K562 (cell line): ENCODE measurements around the gene CBFA2T2. TPM values are rescaled to one million over a fixed set of nuclear protein-coding genes. Genes with fewer than 3 reads are reported as not detected.

Experiments
- ATAC-seq: fragments of 200-7000 bp; cut with Tn5 transposase; 3 replicates; pipeline ENCODE4 v1.9.1; 2020; ENCODE audit warnings: moderate library complexity
- BruUV-seq: library from RNA; stranded (reverse); fragments of 400-500 nt; replicated peaks from 2 replicates; lab custom pipeline; 2021; lab: Mats Ljungman, UMichigan
- CTCF ChIA-PET: fragments of 300-600 bp; formaldehyde crosslinking; extraction: SDS; loops from one replicate; lab custom pipeline; 2021; ENCODE audit warnings: low intra/inter-chr PET ratio; lab: Yijun Ruan, JAX
- POLR2A ChIA-PET: fragments of 300-600, 350-650 bp; sonication (Branson Sonifier 250); formaldehyde crosslinking; extraction: SDS; loops from one replicate; lab custom pipeline; 2021; ENCODE audit warnings: antibody characterized with exemption, inconsistent platforms; lab: Yijun Ruan, JAX
- DNase-seq, 4 experiments: peaks; one replicate each; pipeline versions ENCODE4 v3.0.0 to v3.0.0-alpha.2; 2011 to 2018; ENCODE audit warnings: low spot score in 3 of 4, mixed read lengths in 3 of 4; ENCODE audit errors: extremely low read depth in 1 of 4
- FAIRE-seq: peaks from 2 replicates; lab custom pipeline; 2011; peaks lifted over from hg19 to GRCh38; lab: Jason Lieb, UNC
- H2AFZ ChIP-seq: 2 replicates; pipeline ENCODE4 v1.6.0; 2011; ENCODE audit warnings: low read depth, low read length, control low read depth, inconsistent platforms
- H3K27ac ChIP-seq: fragments of 200-600 bp; 3 replicates; pipeline ENCODE4 v1.8.0; 2011; ENCODE audit warnings: low read depth, mild to moderate bottlenecking, control low read depth, inconsistent platforms, low read length, moderate library complexity, mixed read lengths; ENCODE audit errors: extremely low read depth
- H3K27me3 ChIP-seq, 2 experiments: fragments of 300-600 bp in 1 of 2; 2 replicates in 1 of 2; 3 replicates in 1 of 2; pipeline versions ENCODE4 v1.6.0 to v1.8.0; 2011; ENCODE audit warnings: inconsistent platforms in 2 of 2, low read length in 2 of 2, mild to moderate bottlenecking in 1 of 2, mixed read lengths in 1 of 2, moderate library complexity in 1 of 2; ENCODE audit not compliant: control insufficient read depth in 2 of 2, insufficient read depth in 2 of 2
- H3K36me3 ChIP-seq: fragments of 300-600 bp; 3 replicates; pipeline ENCODE4 v1.8.0; 2011; ENCODE audit warnings: mild to moderate bottlenecking, low read length, inconsistent platforms; ENCODE audit not compliant: control insufficient read depth, insufficient read depth
- H3K4me1 ChIP-seq, 2 experiments: fragments of 200-600 bp in 1 of 2; replicated peaks in 1 of 2; 2 replicates in 1 of 2; 3 replicates in 1 of 2; pipeline versions ENCODE4 v1.5.1 to v1.8.0; 2011; ENCODE audit warnings: inconsistent platforms in 2 of 2, low read length in 2 of 2, mild to moderate bottlenecking in 1 of 2, mixed read lengths in 1 of 2, moderate library complexity in 1 of 2; ENCODE audit not compliant: control insufficient read depth in 2 of 2, insufficient read depth in 2 of 2
- H3K4me2 ChIP-seq: 2 replicates; pipeline ENCODE4 v1.6.1; 2011; ENCODE audit warnings: low read length, control low read depth, inconsistent platforms, mixed read lengths; ENCODE audit not compliant: insufficient read depth
- H3K4me3 ChIP-seq: fragments of 200-600 bp; sonication (generic), shearing (Covaris generic); 2 replicates; pipeline ENCODE4 v1.5.1; 2016; ENCODE audit warnings: control low read depth, inconsistent platforms
- H3K79me2 ChIP-seq: fragments of 200-600 bp; 3 replicates; pipeline ENCODE4 v1.8.0; 2011; ENCODE audit warnings: low read length, inconsistent platforms; ENCODE audit not compliant: control insufficient read depth, insufficient read depth
- H3K9ac ChIP-seq, 2 experiments: 2 replicates each; pipeline versions ENCODE4 v1.6.0 to v1.6.1; 2011; ENCODE audit warnings: low read depth in 2 of 2, low read length in 2 of 2, control low read depth in 1 of 2, inconsistent platforms in 1 of 2, mild to moderate bottlenecking in 1 of 2, mixed read lengths in 1 of 2; ENCODE audit not compliant: insufficient read depth in 1 of 2
- H3K9me1 ChIP-seq: one replicate; pipeline ENCODE4 v1.6.0; 2011; ENCODE audit warnings: inconsistent platforms, mild to moderate bottlenecking, low read length, moderate library complexity; ENCODE audit not compliant: control insufficient read depth, insufficient read depth
- H3K9me3 ChIP-seq: replicated peaks from 2 replicates; pipeline ENCODE4 v1.5.1; 2011; ENCODE audit warnings: low read depth, low read length, inconsistent platforms; ENCODE audit not compliant: control insufficient read depth, insufficient read depth
- H4K20me1 ChIP-seq: replicated peaks from 2 replicates; pipeline ENCODE4 v1.6.1; 2011; ENCODE audit warnings: low read length, inconsistent platforms, mixed read lengths; ENCODE audit not compliant: control insufficient read depth, insufficient read depth
- ADNP ChIP-seq: fragments of 200-800 bp; sonication (Bioruptor generic); IDR thresholded peaks from 2 replicates; pipeline ENCODE4 v1.6.1; 2016; ENCODE audit warnings: missing genetic modification characterization, missing compliant biosample characterization
- BCOR ChIP-seq: fragments of 450-650 bp; IDR thresholded peaks from 2 replicates; pipeline ENCODE4 v1.6.1; 2016
- CHD4 ChIP-seq: fragments of 200-600 bp; sonication (generic); IDR thresholded peaks from 3 replicates; pipeline ENCODE4 v1.6.1; 2012; ENCODE audit warnings: low read depth, mild to moderate bottlenecking, mixed read lengths, low read length, inconsistent platforms; ENCODE audit not compliant: insufficient read depth, insufficient replicate concordance, poor library complexity, severe bottlenecking
- DIDO1 ChIP-seq: fragments of 450-650 bp; IDR thresholded peaks from 2 replicates; pipeline ENCODE4 v1.6.1; 2016; ENCODE audit warnings: low read depth, missing biosample characterization, missing genetic modification characterization
- ESRRA ChIP-seq: fragments of 450-650 bp; IDR thresholded peaks from 2 replicates; pipeline ENCODE4 v1.6.1; 2014; ENCODE audit warnings: low read depth, mild to moderate bottlenecking, moderate library complexity, borderline replicate concordance
- KDM1A ChIP-seq, 2 experiments: fragments of 450-650 bp; IDR thresholded peaks; 2 replicates each; pipeline ENCODE4 v1.6.1; 2016; ENCODE audit warnings: mild to moderate bottlenecking in 2 of 2
- RBM25 ChIP-seq: fragments of 200-400 bp; formaldehyde crosslinking; IDR thresholded peaks from 2 replicates; pipeline ENCODE4 v1.6.1; 2018; ENCODE audit warnings: low read length, low read depth, moderate library complexity; ENCODE audit not compliant: severe bottlenecking
- ZNF12 ChIP-seq: sonication (generic); formaldehyde crosslinking; IDR thresholded peaks from 2 replicates; pipeline ENCODE4 v1.4.0; 2020; ENCODE audit warnings: mild to moderate bottlenecking, missing genetic modification reagents
- WGBS: fragments of 100-300 bp; shearing (Covaris generic); methylation state at CpG from one replicate; pipeline ENCODE4 v1.1.6; 2016; ENCODE audit warnings: low coverage, mixed read lengths; ENCODE audit not compliant: insufficient coverage; ENCODE audit errors: missing lambda C conversion rate; 5-methylcytosine and 5-hydroxymethylcytosine counted together
- in situ Hi-C: fragments of 300-500 bp; cut with MboI; formaldehyde crosslinking; loops from 4 replicates; pipeline ENCODE4 v1.15.0; 2018; ENCODE audit warnings: inconsistent platforms, mixed read lengths
- intact Hi-C: fragments of 100-400 bp; cut with micrococcal nuclease; formaldehyde crosslinking; loops from 2 replicates; pipeline ENCODE4 v1.14.2; 2022
- polyA plus RNA-seq, 8 experiments: library from polyadenylated mRNA; depleted of rRNA in 4 of 8; stranded (reverse) in 5 of 8; unstranded in 3 of 8; fragments of >200 nt; fragmentation: Nextera tagmentation in 2 of 8; fragmentation: Illumina TruSeq in 1 of 8; extraction: Ambion mirVana in 2 of 8; extraction: Trizol in 1 of 8; gene quantifications; 2 replicates each; pipeline versions ENCODE4 v1.2.1 to v1.2.3, GENCODE V29; 2011 to 2014; ENCODE audit warnings: inconsistent platforms in 1 of 8, missing spikeins in 1 of 8
- total RNA-seq, 7 experiments: library from RNA; depleted of rRNA in 6 of 7; stranded (reverse); fragments of >200 nt in 6 of 7; fragmentation: Illumina TruSeq in 2 of 7; extraction: Trizol in 2 of 7; gene quantifications; 2 replicates each; pipeline versions ENCODE4 v1.2.1 to v1.2.3, GENCODE V29; 2011 to 2021; ENCODE audit warnings: low replicate concordance in 1 of 7

Gene CBFA2T2
- total and polyA plus RNA-seq, 9 of the 15 experiments (the other 6 are each of a cell fraction or from before 2014, with no cell fraction given) = 0.27 to 9.6 (median 5.8) TPM

GRCh38 chr20:33567949-33568348 is 78.1 kb downstream of the CBFA2T2 start:
- peak; percentile 55; the same call in 1 of the 2 replicates for TF ChIP-seq ADNP (tag)
- TF ChIP-seq RBM25 = peak; percentile 94
- TF ChIP-seq ESRRA = peak; percentile 65; the same call in 1 of the 2 replicates
- peak; percentile 31 to 49; a peak in 2 of 4 replicates for TF ChIP-seq KDM1A (IDR thresholded peaks at IDR 0.05)
- peak; percentile 54 for TF ChIP-seq CHD4
- no peak for TF ChIP-seq ZNF12 (CRISPR knock-in tag)
- no peak for TF ChIP-seq DIDO1
- peak; percentile 84 for TF ChIP-seq BCOR
- Histone ChIP-seq H3K4me2 (no peak overlapping the region), H3K9me1 (no peaks in the 10 kb centered on the region), H2AFZ (no peak overlapping the region), H4K20me1 (peaks cover 3% of the 10 kb centered on the region; the same call in 1 of the 2 replicates), H3K4me3 (no peak overlapping the region), H3K9ac (no peak overlapping the region), H3K27ac (no peak overlapping the region), H3K9me3 (no peaks in the 10 kb centered on the region), H3K27me3 (no peaks in the 10 kb centered on the region), H3K36me3 (no peaks in the 10 kb centered on the region), H3K4me1 (no peaks in the 10 kb centered on the region), H3K79me2 (no peaks in the 10 kb centered on the region)
- 93% methylated on average over 4 of the region's 4 CpGs for WGBS
- no TSS peak for BruUV-seq
- POLR2A ChIA-PET = interaction anchor here (0.6 to 0.9 kb wide), 4 partner anchors 42 to 1096 kb away, joined by 3 to 4 read pairs (median 4); no protein-coding TSS in a partner anchor
- in situ Hi-C loops = no loop called here
- intact Hi-C loops = no loop called here
- DNase-seq = no peak
- no peak for ATAC-seq
- no peak for FAIRE-seq
- CTCF ChIA-PET = no interaction called here
